Suppressor macrophage treated with lipopolysaccharide for 4 hours (primary cell): Measurements from ENCODE around the gene CACNA2D1.
"Not testable (repeated sequence)": the region's sequence is repeated elsewhere in the genome, so short reads cannot be mapped to it uniquely, and the experiment has no call there.

Experiments used
- DNase-seq: peaks from one replicate; pipeline ENCODE4 v3.0.0-alpha.2; 2020

The CACNA2D1 gene

DNA sequence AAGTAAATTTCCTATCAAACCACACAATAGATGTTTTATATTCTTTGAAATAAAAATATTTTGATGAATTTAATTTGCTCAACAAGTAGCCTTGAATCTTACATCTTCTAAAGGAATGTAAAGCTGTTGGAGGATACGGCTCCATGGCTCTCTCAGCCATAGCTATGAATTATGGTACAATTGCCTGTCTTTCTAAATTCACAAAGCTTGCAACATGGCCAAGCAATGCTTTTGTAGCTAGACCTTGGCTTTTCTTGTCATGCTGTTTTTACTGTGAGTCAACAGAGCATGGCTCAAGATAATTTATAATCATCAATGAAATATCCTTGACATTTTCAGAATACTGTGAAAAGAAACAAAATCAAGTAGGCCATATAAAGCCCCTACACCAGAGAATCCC lies 286.7 kb downstream of the CACNA2D1 start:
- no peak for DNase-seq

DNA sequence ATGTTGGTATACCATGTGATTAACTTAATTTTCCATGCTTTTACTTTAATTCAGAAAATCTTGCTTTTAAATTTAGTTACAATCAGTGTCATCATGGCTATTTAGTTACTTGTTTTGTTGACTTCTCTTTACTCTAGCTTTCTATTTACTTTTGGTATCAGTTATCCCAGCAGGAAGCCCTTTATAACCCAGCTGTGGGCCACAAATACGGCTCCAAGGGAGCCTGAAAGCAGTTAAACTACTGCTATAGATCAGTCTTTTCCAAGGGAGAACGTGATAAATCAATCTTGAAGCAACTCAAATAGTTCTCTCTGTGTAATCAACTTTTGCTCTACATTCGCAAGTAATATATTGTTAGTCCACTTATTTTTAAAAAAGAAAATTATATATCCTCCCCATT lies 287.4 kb downstream of the CACNA2D1 start:
- no peak for DNase-seq

DNA sequence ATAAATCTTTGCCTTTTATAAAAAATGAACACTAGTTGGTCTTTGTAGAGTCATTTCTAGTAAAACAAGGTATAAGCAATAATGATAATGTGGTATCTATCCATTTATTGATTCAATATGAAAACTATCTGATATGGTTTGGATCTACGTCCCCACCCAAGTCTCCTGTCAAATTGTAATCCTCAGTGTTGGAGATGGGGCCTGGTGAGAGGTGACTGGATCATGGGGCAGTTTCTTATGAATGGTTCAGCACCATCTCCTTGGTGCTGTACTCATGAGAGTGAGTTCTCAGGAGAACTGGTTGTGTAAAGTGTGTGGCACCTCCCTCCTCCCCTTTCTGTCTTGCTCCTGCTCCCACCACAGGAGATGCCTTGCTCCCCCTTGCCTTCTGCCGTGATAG lies 288.8 kb downstream of the CACNA2D1 start:
- no peak for DNase-seq

DNA sequence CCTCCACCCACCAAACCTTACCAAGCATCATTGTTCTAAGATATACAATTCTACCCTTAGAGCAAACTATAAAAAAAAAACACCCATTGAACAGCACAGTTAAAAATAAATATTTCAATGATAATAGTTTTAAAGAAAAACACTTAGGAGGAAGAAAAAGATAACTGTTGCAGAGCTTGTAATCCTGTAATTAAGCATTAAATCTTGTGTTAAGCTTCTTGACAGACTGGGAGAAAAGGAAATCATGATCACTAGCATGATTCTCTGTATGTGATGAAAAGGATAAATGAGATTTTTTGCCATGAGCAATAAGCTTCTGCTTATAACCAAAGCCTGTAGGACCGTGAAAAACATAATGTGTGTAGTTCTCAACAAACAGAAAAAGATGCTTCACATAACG lies 289.8 kb downstream of the CACNA2D1 start:
- no peak for DNase-seq

DNA sequence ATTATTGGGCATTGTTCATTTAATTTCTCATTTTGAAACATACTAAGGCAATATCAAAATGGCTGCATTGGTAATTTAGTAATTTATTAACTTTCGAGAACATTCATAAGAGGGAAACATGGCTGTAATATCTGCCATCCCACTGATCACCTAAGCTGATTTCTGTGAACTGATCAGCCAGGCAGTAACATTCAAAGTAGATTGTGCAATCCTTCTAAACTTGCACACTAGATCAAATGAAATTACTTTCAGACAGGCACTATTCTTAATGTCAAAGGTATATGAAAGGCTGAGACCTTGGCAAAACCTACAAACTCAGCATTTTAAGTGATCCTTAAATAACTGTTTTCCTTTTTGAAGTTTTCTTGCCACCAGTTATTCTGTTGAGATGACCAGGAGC lies 290.7 kb downstream of the CACNA2D1 start:
- no peak for DNase-seq

DNA sequence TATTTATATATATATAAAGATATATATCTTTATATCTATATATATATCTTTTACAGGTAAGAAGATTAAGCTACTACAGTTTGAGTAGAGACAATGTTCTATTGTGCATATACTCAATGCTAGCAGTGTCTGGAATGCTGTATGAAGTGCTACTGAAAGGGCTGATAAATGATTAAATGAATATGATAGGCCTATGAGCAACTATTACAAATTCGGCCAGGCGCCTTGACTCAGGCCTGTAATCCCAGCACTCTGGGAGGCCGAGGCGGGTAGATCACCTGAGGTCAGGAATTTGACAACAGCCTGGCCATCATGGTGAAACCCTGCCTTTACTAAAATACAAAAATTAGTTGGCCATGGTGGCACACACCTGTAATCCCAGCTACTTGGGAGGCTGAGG lies 297.1 kb downstream of the CACNA2D1 start:
- DNase-seq: no peak

DNA sequence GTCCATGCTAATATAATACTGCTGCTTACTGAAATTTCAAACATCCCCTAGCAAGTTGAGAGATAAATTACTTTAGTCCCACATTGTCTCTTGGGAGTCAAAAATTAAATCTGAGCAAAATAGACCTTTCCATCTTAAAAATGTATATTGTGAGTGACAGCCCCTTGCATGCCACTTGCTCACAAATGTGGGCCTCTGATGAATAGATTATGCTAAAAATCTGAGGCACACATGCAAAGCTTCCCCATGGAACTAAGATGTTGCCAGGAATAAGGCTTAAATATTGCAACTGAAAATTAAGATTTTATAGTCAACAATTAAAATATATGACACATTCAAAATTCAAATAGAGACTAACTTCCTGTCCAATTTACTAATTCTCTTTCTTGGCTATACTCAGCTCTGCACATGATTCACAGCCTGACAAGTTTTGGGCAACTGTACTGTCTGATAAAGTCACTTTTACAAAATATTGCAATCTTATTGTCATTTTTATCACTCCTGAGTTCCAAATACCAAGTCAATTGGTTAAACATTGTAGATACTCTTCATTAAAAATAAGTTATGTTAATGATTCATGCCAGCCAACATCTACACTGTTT lies 301.2 kb downstream of the CACNA2D1 start:
- DNase-seq: no peak

DNA sequence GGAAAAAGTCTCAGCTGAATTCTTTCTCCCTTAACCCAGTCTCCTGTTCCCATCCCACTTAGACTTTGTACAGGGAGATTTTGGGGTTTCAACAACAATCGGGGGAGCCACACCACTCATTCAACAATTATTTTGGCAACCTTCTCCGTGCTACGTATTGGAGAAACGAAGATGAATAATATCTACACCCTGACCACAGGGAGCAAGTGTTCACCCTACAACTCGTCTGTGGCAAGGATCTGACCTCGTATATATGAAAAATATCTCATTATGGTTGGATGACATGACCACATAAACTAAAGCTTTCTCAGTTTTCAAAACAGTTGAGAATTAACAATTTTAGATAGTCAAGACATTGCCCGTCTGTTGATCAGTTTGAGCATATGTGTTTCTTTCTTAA lies 302.1 kb downstream of the CACNA2D1 start:
- DNase-seq: no peak

DNA sequence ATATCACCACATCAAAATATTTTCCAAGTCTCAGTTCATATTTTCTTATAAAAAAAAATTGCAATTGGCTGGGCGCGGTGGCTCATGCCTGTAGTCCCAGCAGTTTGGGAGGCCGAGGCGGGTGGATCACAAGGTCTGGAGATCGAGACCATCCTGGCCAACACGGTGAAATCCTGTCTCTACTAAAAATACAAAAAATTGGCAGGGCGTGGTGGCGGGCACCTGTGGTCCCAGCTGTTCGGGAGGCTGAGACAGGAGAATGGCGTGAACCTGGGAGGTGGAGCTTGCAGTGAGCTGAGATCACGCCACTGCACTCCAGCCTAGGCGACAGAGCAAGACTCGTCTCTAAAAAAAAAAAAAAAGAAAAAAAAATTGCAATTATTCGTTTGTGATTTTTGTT lies 303.0 kb downstream of the CACNA2D1 start:
- DNase-seq: not testable (repeated sequence)

DNA sequence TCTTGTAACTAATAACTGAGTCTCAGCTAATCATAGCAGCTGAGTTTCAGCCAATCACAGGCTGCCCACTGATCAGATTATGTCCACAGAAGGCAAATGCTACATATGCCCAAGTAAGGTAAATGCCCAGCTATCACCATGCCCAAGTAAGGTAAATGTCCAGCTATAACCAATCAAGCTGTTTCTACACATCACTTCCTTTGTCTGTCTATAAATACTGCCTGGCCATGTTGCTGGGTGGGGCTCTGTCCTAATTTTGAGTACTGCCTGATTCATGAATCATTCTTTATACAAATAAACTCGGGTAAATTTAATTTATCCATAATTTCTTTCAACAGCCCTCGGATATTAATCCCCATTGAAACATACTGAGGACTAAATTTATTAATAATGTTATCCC lies 312.4 kb downstream of the CACNA2D1 start:
- no peak for DNase-seq

DNA sequence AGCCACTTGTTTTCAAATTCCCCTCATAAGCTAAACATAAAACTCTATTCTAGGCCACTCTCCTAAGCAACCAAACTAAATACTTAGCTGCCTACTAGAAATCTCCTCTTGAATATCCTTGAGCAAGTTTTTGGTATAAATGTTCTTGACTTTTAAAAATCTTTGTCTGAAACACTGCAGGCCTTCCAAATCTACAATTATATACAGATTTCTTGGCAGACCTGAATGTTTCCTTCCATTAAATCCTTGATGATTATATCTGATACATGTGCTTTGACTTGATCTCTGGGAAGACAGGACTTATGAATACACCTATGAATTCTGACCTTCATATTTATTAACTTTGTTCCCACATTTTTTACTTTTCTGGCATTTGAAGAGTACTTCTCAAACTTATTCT lies 314.5 kb downstream of the CACNA2D1 start:
- DNase-seq: no peak

DNA sequence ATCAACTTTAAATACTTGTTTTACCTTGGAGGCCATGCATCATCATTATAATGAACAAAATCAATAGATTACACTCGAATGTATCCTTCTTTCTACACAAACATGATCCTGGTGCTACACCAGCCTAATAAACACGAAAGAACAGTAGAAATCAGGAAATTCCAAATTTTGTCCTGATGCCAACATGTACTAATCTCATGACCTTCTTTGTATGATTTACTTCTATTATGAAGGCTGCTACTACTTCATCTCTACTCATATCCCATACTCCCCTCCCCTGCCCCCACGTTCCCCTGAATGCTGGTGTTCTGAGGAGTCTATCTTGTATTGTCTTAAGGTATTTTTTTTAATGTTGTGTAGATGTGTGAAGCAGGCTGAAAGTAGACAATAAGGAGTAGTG lies 315.0 kb downstream of the CACNA2D1 start:
- no peak for DNase-seq

DNA sequence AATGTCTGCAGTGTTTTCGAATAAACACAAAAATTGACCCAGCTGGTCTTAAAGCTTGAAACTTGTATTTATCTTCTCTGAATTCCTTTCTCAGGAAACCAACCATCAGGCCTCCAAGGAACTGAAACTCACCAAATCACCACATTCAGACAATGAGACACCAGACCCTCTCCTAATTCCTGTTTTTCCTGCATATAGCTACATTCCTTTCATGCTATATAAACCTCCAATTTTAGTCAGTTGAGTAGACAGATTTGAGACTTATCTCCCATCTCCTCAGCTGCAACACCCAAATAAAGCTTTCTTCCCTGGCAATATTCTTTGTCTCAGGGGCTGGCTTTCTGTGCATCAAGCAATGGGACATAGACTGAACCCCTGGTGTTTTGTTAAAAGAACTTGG lies 317.0 kb downstream of the CACNA2D1 start:
- no peak for DNase-seq

DNA sequence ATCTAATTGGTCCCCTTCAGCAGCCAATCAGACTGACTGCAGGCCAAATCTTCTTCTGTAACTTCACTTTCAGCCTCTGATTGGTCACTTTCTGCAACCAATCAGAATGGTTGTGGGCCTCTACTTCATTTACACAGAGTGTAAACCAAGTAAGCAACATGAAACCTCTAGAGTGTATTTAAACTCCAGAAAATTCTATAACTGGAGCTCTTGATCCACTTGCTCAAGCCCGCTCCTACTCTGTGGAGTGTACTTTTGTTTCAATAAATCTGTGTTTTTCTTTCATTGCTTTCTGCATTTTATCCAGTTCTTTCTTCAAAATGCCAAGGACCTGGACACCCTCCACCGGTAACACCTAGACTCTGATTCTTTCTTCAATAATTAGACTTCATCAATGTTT lies 319.1 kb downstream of the CACNA2D1 start:
- DNase-seq: no peak

DNA sequence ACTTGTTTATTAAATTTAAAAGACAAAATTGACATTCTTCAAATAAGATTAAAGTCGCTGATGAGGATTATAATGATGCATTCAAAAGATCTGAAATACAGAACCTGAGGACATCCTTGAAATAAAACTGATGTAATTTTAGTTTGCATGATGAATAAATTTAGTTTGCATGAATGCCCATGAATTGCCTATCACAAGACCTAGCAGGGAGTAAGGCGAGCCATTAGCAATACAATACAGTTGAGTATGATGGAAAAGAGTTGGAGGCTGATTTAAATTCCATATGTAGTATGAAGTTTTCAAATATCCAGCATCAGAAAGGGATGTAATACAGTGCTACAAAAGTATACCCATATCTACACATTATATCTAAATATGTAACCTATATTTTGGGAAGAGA lies 321.3 kb downstream of the CACNA2D1 start:
- DNase-seq: no peak

DNA sequence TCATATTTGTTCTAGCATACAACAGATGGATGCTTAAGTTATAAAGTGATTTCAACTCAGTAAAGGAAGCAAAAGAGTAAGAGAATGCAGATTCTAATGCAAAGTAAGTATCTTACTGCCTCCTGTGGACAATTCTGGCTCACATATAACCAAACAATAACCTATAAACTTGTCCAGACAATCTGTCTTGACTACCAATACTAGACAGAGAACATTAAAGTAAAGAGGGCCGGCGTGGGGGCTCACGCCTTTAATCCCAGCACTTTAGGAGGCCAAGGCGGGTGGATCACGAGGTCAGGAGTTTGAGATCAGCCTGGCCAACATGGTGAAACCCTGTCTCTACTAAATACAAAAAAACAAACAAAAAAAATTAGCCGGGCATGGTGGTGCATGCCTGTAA lies 329.3 kb downstream of the CACNA2D1 start:
- no peak for DNase-seq

DNA sequence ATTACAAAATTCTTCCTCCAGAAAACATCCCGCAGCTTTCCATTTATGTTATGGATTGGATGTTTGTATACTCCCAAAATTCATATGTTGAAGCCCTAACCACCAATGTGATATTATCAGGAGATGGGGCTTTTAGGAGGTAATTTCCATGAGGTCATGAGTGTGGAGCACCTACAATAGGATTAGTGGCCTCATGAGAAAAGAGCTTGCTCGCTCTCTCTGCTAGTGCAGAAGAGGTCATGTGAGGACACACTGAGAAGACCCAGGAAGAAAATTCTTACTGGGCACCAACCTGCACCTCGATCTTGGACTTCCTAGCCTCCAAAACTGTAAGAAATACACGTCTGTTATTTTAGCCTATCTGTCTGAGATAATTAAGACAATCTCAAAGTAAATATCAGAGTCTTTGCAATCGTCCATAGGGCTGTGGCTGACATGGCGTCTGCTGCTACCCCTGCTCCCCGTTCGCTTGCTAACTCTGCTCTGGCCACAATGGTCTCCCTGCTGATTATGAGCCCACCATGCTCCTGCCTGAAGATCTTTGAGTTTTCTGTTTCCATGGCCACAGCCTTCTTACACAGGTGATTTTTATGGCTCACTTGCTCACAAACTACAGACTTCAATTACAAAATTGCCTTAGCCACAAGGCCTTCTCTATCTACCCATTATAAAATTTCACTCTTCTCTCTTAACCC lies 333.3 kb downstream of the CACNA2D1 start:
- DNase-seq: no peak

DNA sequence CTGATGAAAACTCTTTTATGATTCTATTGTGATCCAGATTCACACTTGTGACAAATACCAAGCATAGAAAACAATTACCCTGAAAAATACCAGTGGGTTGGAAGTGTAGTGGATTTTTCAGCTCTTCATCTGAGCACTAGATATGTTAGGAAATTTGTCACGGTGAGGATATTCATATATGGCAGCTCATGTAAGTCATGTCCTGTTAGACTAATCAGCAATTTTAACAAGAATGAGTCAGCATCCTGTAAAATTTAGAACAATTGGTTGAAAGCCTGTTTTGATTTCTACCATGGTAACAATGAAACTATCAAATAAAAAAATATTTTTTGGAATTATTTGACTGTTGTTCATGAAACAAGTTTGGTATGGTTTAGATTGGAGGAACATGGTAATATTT lies 334.3 kb downstream of the CACNA2D1 start:
- no peak for DNase-seq

DNA sequence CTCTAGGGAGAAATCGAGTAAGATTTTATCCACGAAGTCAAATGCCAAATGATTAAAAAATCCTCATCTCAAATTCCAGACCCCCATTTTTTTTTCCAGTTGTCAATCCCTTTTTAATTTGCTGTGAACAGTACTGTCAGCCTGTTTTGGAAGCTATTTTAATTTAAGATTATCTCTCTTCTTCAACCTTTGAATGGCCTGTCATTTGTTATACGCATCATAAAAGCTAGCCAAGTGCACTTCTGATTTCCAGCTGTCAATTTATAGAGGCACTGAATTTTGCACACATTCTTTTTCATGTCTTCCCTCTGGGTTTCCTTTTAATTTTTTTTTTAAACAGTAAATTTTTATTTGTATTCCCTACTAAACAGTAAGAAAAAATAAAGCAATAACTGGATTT lies 337.4 kb downstream of the CACNA2D1 start:
- no peak for DNase-seq

DNA sequence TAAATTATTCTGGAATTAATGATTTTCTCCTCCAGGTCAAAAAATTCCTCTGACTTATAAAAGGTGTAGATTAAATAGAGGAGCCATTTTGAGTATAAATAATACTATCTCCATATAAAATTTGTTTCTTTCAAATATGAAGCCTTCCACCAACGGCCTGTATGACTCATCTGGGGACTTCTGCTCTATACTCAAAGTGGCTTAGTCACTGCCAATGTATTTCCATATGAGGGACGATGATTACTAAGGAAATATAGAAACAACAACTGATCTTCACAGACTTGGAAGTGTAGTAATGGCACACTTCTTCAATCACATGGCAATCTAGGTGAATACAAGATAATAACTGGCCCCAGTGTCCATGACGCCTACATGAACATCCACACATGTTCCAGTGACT lies 338.1 kb downstream of the CACNA2D1 start:
- DNase-seq: peak; percentile 55

DNA sequence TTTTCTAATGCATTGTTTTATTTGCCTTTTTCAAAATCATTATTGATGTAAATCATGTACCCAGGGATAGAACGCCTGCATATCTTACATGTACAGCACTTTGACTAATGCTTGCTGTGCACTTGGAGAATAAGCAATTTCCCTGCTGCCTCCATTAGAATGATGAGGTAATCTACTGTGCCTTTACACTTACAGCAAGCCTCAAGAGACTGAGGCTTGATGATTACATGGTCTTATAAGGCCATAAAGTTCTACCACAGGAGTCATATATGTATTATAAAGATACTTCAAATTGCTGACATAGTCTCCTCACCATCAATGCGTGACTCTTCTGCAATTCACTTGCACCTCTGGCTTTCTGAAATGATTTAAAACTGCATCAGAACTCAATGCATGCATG lies 345.2 kb downstream of the CACNA2D1 start:
- no peak for DNase-seq

DNA sequence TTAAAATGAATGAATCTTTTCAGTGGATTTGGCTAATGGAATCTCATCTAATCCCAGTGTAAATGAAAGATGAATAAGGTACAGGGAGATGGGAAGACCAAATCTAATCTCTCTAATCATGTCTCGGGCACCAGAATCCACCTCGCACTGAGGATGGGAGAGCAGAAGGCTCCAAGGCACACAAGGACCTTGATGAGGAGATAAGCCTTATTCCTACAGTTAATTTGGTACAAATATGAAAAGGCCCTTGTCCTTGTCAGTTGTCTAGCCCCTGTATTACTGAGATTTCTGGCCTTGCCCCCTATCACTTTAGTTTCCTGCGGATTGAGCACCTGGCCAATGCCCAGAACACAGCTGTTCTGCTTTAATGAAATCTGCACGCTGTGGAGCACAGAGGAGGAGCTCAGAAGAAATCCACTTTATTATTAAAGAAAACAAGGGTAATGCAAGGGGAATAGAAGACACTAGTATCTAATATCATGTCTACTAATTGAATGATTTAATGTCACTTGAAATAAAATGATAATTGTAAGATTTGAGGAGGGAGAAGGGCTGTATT lies 352.4 kb downstream of the CACNA2D1 start:
- DNase-seq: no peak

DNA sequence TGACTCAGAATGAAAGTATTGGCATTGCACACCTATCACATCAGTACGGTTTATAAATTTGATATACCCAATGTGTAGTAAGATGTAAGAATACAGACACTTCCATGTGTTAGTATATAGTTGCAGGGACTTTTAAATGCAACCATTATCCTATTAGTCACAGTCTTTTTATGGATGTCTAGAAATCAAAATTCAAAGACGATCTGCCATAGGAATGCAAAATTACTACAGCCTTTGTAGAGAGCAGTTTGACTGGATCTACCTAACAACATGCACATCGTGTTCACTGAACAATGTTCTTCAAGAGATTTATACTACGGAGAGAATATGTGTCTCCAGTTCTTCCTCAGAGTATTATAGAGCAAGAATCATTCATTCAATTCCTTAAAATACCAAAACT lies 356.5 kb downstream of the CACNA2D1 start:
- no peak for DNase-seq

DNA sequence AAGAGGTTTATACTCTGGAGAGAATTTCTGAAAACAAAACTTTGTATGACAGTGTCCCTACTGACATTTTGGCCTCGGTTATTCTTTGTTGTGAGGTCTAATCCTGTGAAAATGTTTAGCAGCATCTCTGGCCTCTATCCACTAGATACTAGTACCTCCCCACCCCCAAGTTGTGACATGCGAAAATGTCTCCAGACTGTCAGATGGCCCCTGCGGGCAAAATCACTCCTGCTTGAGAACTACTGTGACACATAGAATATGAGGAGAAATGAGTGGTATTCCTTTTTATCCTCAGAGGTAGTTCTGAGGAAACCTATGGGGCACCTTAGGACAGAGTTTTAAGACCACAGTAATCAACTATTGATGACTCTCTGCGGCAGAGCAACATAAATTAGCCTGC lies 358.5 kb downstream of the CACNA2D1 start:
- no peak for DNase-seq

DNA sequence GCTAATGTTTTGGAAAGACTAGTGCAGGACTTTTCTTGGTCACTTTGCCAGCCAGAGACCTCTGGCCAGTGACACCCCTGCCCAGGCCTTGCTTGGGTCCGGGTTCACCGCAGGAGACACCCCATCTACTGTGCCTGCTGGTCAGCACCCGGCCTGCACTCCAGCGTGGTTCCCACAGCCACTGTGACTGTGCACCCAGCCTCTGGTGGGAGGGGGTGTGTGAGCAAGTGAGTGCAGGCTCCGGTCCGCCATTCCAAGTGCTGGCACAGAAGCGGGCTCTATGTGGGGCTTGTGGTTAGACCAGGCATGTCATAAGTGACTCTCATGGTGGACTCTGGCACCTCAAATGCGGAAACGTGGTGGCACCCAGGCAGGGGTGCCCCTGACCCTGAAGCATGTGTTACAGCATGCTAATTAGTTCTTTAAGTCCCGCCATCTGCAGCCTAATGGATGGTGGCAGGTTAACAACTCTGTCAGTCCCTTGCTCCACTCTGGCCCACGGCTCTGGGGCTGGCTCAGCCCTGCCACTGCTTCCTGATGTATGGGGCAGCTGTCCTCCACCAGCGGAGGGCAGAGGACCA lies 361.8 kb downstream of the CACNA2D1 start:
- no peak for DNase-seq
